Neuronal stem cell (in vitro differentiated cells): Measurements from ENCODE around the gene WDR45B.

Experiments
- DNase-seq: peaks from one replicate; pipeline ENCODE4 v3.0.0-alpha.2; 2013; ENCODE audit warnings: low spot score
- H2AFZ ChIP-seq: one replicate; pipeline ENCODE4 v1.6.1; 2013; ENCODE audit warnings: mild to moderate bottlenecking, low read length, inconsistent platforms
- H2AK5ac ChIP-seq: 2 replicates; pipeline ENCODE4 v1.6.1; 2013; ENCODE audit warnings: low read depth, mild to moderate bottlenecking, inconsistent platforms, low read length, moderate library complexity, mixed read lengths
- H2BK120ac ChIP-seq: 2 replicates; pipeline ENCODE4 v1.6.1; 2013; ENCODE audit warnings: low read depth, mild to moderate bottlenecking, inconsistent platforms, low read length, moderate library complexity, mixed read lengths
- H2BK12ac ChIP-seq: one replicate; pipeline ENCODE4 v1.6.1; 2013; ENCODE audit warnings: low read length, inconsistent platforms
- H2BK15ac ChIP-seq: 2 replicates; pipeline ENCODE4 v1.6.1; 2013; ENCODE audit warnings: mild to moderate bottlenecking, low read length, inconsistent platforms, mixed read lengths
- H2BK5ac ChIP-seq: one replicate; pipeline ENCODE4 v1.6.1; 2013; ENCODE audit warnings: inconsistent platforms, mild to moderate bottlenecking, low read length, moderate library complexity
- H3K14ac ChIP-seq: one replicate; pipeline ENCODE4 v1.6.1; 2013; ENCODE audit warnings: low read length, inconsistent platforms
- H3K18ac ChIP-seq: 2 replicates; pipeline ENCODE4 v1.6.1; 2013; ENCODE audit warnings: low read length, inconsistent platforms
- H3K23ac ChIP-seq: 2 replicates; pipeline ENCODE4 v1.6.1; 2013; ENCODE audit warnings: low read depth, mild to moderate bottlenecking, mixed read lengths, low read length, inconsistent platforms; ENCODE audit not compliant: poor library complexity
- H3K27ac ChIP-seq: replicated peaks from 3 replicates; pipeline ENCODE4 v1.5.1; 2013; ENCODE audit warnings: low read length, inconsistent platforms
- H3K27me3 ChIP-seq, 3 experiments: 2 replicates each; pipeline ENCODE4 v1.6.1; 2013; ENCODE audit warnings: low read length in 3 of 3, mild to moderate bottlenecking in 2 of 3, inconsistent platforms in 1 of 3, low read depth in 1 of 3, mixed read lengths in 1 of 3, moderate library complexity in 1 of 3; ENCODE audit not compliant: control insufficient read depth in 3 of 3, insufficient read depth in 3 of 3
- H3K36me3 ChIP-seq, 2 donors: replicated peaks in 1 of 2; 2 replicates each; pipeline ENCODE4 v1.6.1; 2013; ENCODE audit warnings: low read length in 2 of 2; ENCODE audit not compliant: control insufficient read depth in 2 of 2, insufficient read depth in 2 of 2
- H3K4ac ChIP-seq: 2 replicates; pipeline ENCODE4 v1.6.1; 2013; ENCODE audit warnings: inconsistent platforms, mild to moderate bottlenecking, low read length, moderate library complexity
- H3K4me1 ChIP-seq, 2 donors: 1 replicate in 1 of 2; 2 replicates in 1 of 2; pipeline ENCODE4 v1.6.1; 2013; ENCODE audit warnings: low read length in 2 of 2, low read depth in 1 of 2; ENCODE audit not compliant: control insufficient read depth in 2 of 2, insufficient read depth in 1 of 2
- H3K4me2 ChIP-seq: one replicate; pipeline ENCODE4 v1.6.1; 2013; ENCODE audit warnings: mild to moderate bottlenecking, low read length, inconsistent platforms; ENCODE audit not compliant: insufficient read depth, poor library complexity, severe bottlenecking
- H3K4me3 ChIP-seq, 2 donors: 2 replicates each; pipeline ENCODE4 v1.5.1; 2013; ENCODE audit warnings: low read length in 2 of 2, mild to moderate bottlenecking in 2 of 2, inconsistent platforms in 1 of 2, moderate library complexity in 1 of 2
- H3K79me1 ChIP-seq: one replicate; pipeline ENCODE4 v1.6.1; 2013; ENCODE audit warnings: low read depth, mild to moderate bottlenecking, inconsistent platforms, low read length, moderate library complexity
- H3K9ac ChIP-seq: one replicate; pipeline ENCODE4 v1.6.1; 2013; ENCODE audit warnings: mild to moderate bottlenecking, low read depth, low read length, inconsistent platforms; ENCODE audit not compliant: poor library complexity
- H3K9me3 ChIP-seq, 2 donors: replicated peaks in 1 of 2; 2 replicates each; pipeline versions ENCODE3 to v1.6.1; 2013; ENCODE audit warnings: low read length in 2 of 2, mild to moderate bottlenecking in 2 of 2, inconsistent platforms in 1 of 2, low read depth in 1 of 2, mixed read lengths in 1 of 2, moderate library complexity in 1 of 2; ENCODE audit not compliant: control insufficient read depth in 2 of 2, insufficient read depth in 1 of 2
- H4K8ac ChIP-seq: one replicate; pipeline ENCODE4 v1.6.1; 2013; ENCODE audit warnings: low read depth, mild to moderate bottlenecking, inconsistent platforms, low read length, moderate library complexity
- H4K91ac ChIP-seq: one replicate; pipeline ENCODE4 v1.6.1; 2013; ENCODE audit warnings: low read length, low read depth, mild to moderate bottlenecking, inconsistent platforms; ENCODE audit not compliant: poor library complexity
- WGBS, 2 donors: extraction: QIAGEN DNeasy Blood & Tissue Kit; methylation state at CpG; one replicate each; pipeline ENCODE4 v1.1.7; 2013; ENCODE audit warnings: missing lambda C conversion rate in 2 of 2, mixed read lengths in 1 of 2; ENCODE audit not compliant: insufficient read length in 2 of 2, insufficient replicate concordance in 1 of 2; ENCODE audit errors: extremely low coverage in 2 of 2; 5-methylcytosine and 5-hydroxymethylcytosine counted together

Gene WDR45B

DNA sequence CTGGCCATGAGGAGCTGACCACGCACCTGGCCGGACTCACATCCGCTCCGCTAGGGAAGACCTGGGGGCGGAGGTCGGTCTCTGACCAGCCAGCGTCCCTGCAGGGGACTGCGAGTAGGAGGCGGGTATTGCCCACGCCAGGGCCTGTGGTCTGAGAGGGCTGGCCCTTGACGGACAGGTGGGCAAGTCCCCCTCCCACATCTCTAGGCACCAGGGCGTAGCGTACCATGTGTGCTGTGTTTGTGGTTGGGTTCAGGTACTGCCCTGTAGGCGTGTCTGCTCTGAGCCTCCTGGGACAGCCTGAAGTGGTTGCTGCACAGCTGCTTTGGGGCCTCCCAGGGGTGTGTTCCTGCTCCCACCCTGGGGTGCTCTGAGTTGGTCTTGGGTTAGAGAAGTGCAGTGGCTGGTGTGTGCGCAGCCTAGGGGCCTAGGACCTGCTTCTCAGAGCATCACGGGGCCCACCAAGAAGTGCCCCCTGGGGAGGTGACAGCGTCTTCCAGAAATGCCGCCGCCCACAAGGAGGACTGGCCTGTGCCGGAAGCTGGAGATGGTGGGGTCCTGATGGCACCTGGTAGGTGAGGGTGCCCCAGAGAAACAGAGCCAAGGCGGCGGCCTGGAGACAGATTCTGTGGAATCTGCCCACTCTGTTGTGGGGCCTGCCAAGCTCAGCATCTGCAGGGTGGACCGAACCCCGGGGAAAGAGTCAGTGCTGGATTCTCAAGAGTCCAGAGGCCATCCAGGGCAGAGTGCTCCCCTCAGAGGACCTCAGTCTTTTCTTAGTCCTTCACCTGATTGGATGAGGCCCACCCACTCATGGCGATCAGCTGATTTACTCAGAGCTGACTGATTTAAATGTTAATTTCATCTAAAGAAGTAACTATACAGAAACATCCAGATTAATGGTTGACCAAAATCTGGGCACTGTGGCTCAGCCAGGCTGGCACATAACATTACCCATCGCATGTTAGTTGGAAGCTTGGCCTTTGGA is 48.3 kb downstream of the WDR45B start:
- H2BK15ac ChIP-seq, result no peak overlapping the region
- no CpG with 5 or more reads among the region's 26 CpGs for WGBS, 2 donors
- H3K36me3 ChIP-seq, result peaks cover 73 to 95% of the 10 kb centered on the region in 2 donors
- no peak overlapping the region for H2BK5ac ChIP-seq
- no peak overlapping the region for H3K4me2 ChIP-seq
- H2BK12ac ChIP-seq, result no peak overlapping the region
- H2BK120ac ChIP-seq, result no peak overlapping the region
- no peak overlapping the region for H3K27ac ChIP-seq
- no peak overlapping the region for H2AFZ ChIP-seq
- no peak overlapping the region for H2AK5ac ChIP-seq
- H3K27me3 ChIP-seq, result no peaks in the 10 kb centered on the region
- no peaks in the 10 kb centered on the region for H3K4me1 ChIP-seq
- H3K18ac ChIP-seq, result no peak overlapping the region
- H4K8ac ChIP-seq, result no peak overlapping the region
- H3K9ac ChIP-seq, result no peak overlapping the region
- H3K4ac ChIP-seq, result no peak overlapping the region
- DNase-seq, result no peak
- peaks cover 6% of the 10 kb centered on the region for H3K79me1 ChIP-seq
- H3K4me3 ChIP-seq, result no peak overlapping the region
- no peak overlapping the region for H4K91ac ChIP-seq
- H3K23ac ChIP-seq, result peak overlapping the region; percentile 34
- peaks cover 0 to 11% of the 10 kb centered on the region in 2 donors for H3K9me3 ChIP-seq
- no peak overlapping the region for H3K14ac ChIP-seq

- peaks cover 69 to 93% of the 10 kb centered on the region in 2 donors for H3K36me3 ChIP-seq
- no CpG with 5 or more reads among the region's 23 CpGs for WGBS, 2 donors
These were observed 49.8 kb downstream of the WDR45B start for GRCh38 chr17:82598256-82599119.

GRCh38 chr17:82596837-82597672 is 51.2 kb downstream of the WDR45B start:
- Histone ChIP-seq H3K27ac (no peak overlapping the region), H2BK12ac (no peak overlapping the region), H3K23ac (peak overlapping the region; percentile 11), H3K18ac (no peak overlapping the region), H2BK5ac (no peak overlapping the region), H3K36me3 (peaks cover 57 to 85% of the 10 kb centered on the region in 2 donors), H3K9ac (no peak overlapping the region), H3K4ac (peak overlapping the region; percentile 15), H3K27me3 (no peaks in the 10 kb centered on the region), H3K4me1 (peaks cover 6 to 7% of the 10 kb centered on the region in 2 donors), H3K9me3 (peaks cover 0 to 7% of the 10 kb centered on the region in 2 donors), H3K4me2 (no peak overlapping the region), H4K91ac (no peak overlapping the region), H2AFZ (no peak overlapping the region), H4K8ac (no peak overlapping the region), H3K79me1 (peaks cover 13% of the 10 kb centered on the region), H2BK120ac (no peak overlapping the region), H2AK5ac (no peak overlapping the region), H3K4me3 (peak overlapping the region in 1 of 2 donors; percentile 2), H2BK15ac (no peak overlapping the region), H3K14ac (no peak overlapping the region)
- DNase-seq, result no peak
- WGBS, 2 donors, result no CpG with 5 or more reads among the region's 33 CpGs

More at GRCh38 chr17:82598256-82599119, 49.8 kb downstream of the WDR45B start:
- H3K4me2 ChIP-seq, result no peak overlapping the region
- no peak overlapping the region for H4K91ac ChIP-seq
- H3K9ac ChIP-seq, result no peak overlapping the region
- no peak overlapping the region for H4K8ac ChIP-seq
- H3K27ac ChIP-seq, result no peak overlapping the region
- peaks cover 3 to 4% of the 10 kb centered on the region in 2 donors for H3K4me1 ChIP-seq
- no peak overlapping the region for H2BK120ac ChIP-seq
- peaks cover 10% of the 10 kb centered on the region for H3K79me1 ChIP-seq
- H2BK12ac ChIP-seq, result no peak overlapping the region
- no peak overlapping the region for H3K18ac ChIP-seq
- no peak overlapping the region for H3K4ac ChIP-seq
- H2AFZ ChIP-seq, result no peak overlapping the region
- no peak overlapping the region for H2AK5ac ChIP-seq
- peaks cover 0 to 7% of the 10 kb centered on the region in 2 donors for H3K9me3 ChIP-seq
- no peak overlapping the region for H2BK15ac ChIP-seq
- peak overlapping the region; percentile 30 for H3K23ac ChIP-seq
- no peak for DNase-seq
- H3K27me3 ChIP-seq, result no peaks in the 10 kb centered on the region
- H3K14ac ChIP-seq, result peak overlapping the region; percentile 11
- H3K4me3 ChIP-seq, result no peak overlapping the region
- H2BK5ac ChIP-seq, result no peak overlapping the region
